ENCODE data around the gene MPZL3.

The MPZL3 gene

GRCh38 chr11:118283037-118283636 is 31.0 kb upstream of the MPZL3 start:
- Histone ChIP-seq H3K9ac (ENCODE audit: low read length) (no peak overlapping the region), H3K27me3 (ENCODE audit: control insufficient read depth, insufficient read depth, low read length) (no peaks in the 10 kb centered on the region), H3K4me3 (ENCODE audit: low read length) (no peak overlapping the region), H3K9me3 (ENCODE audit: control insufficient read depth, low read length) (no peaks in the 10 kb centered on the region), H3K36me3 (ENCODE audit: control insufficient read depth, insufficient read depth, low read length) (no peaks in the 10 kb centered on the region), H3K4me1 (ENCODE audit: control insufficient read depth, insufficient read depth, low read length) (no peaks in the 10 kb centered on the region)

- no peaks in the 10 kb centered on the region for H3K27me3 ChIP-seq (ENCODE audit: control insufficient read depth, insufficient read depth, low read length)
- H3K4me1 ChIP-seq (ENCODE audit: control insufficient read depth, insufficient read depth, low read length), result peaks cover under 1% of the 10 kb centered on the region
- no peak overlapping the region for H3K9ac ChIP-seq (ENCODE audit: low read length)
- H3K36me3 ChIP-seq (ENCODE audit: control insufficient read depth, insufficient read depth, low read length), result no peaks in the 10 kb centered on the region
- no peak overlapping the region for H3K4me3 ChIP-seq (ENCODE audit: low read length)
- H3K9me3 ChIP-seq (ENCODE audit: control insufficient read depth, low read length), result no peaks in the 10 kb centered on the region
Observed at GRCh38 chr11:118282606-118283005, 30.4 kb upstream of the MPZL3 start.

- H3K4me1 ChIP-seq (ENCODE audit: control insufficient read depth, insufficient read depth, low read length), result peaks cover 13% of the 10 kb centered on the region
- no peaks in the 10 kb centered on the region for H3K9me3 ChIP-seq (ENCODE audit: control insufficient read depth, low read length)
- H3K27me3 ChIP-seq (ENCODE audit: control insufficient read depth, insufficient read depth, low read length), result no peaks in the 10 kb centered on the region
- no peak overlapping the region for H3K4me3 ChIP-seq (ENCODE audit: low read length)
- H3K36me3 ChIP-seq (ENCODE audit: control insufficient read depth, insufficient read depth, low read length), result no peaks in the 10 kb centered on the region
- no peak overlapping the region for H3K9ac ChIP-seq (ENCODE audit: low read length)
Observed at GRCh38 chr11:118281284-118281683, 29.1 kb upstream of the MPZL3 start.

GRCh38 chr11:118277312-118277711 is 25.1 kb upstream of the MPZL3 start:
- Histone ChIP-seq H3K9ac (ENCODE audit: low read length) (no peak overlapping the region), H3K36me3 (ENCODE audit: control insufficient read depth, insufficient read depth, low read length) (no peaks in the 10 kb centered on the region), H3K9me3 (ENCODE audit: control insufficient read depth, low read length) (no peaks in the 10 kb centered on the region), H3K4me3 (ENCODE audit: low read length) (no peak overlapping the region), H3K27me3 (ENCODE audit: control insufficient read depth, insufficient read depth, low read length) (no peaks in the 10 kb centered on the region), H3K4me1 (ENCODE audit: control insufficient read depth, insufficient read depth, low read length) (peaks cover 22% of the 10 kb centered on the region)

- Histone ChIP-seq H3K4me1 (ENCODE audit: control insufficient read depth, insufficient read depth, low read length) (peaks cover 31% of the 10 kb centered on the region), H3K9ac (ENCODE audit: low read length) (no peak overlapping the region), H3K4me3 (ENCODE audit: low read length) (no peak overlapping the region), H3K9me3 (ENCODE audit: control insufficient read depth, low read length) (no peaks in the 10 kb centered on the region), H3K36me3 (ENCODE audit: control insufficient read depth, insufficient read depth, low read length) (no peaks in the 10 kb centered on the region), H3K27me3 (ENCODE audit: control insufficient read depth, insufficient read depth, low read length) (no peaks in the 10 kb centered on the region)
Observed at GRCh38 chr11:118276422-118276821, 24.3 kb upstream of the MPZL3 start.

- Histone ChIP-seq H3K9ac (ENCODE audit: low read length) (no peak overlapping the region), H3K27me3 (ENCODE audit: control insufficient read depth, insufficient read depth, low read length) (no peaks in the 10 kb centered on the region), H3K36me3 (ENCODE audit: control insufficient read depth, insufficient read depth, low read length) (no peaks in the 10 kb centered on the region), H3K4me3 (ENCODE audit: low read length) (no peak overlapping the region), H3K4me1 (ENCODE audit: control insufficient read depth, insufficient read depth, low read length) (peaks cover 33% of the 10 kb centered on the region), H3K9me3 (ENCODE audit: control insufficient read depth, low read length) (no peaks in the 10 kb centered on the region)
Observed at GRCh38 chr11:118275176-118275575, 23.0 kb upstream of the MPZL3 start.

- H3K27me3 ChIP-seq (ENCODE audit: control insufficient read depth, insufficient read depth, low read length), result no peaks in the 10 kb centered on the region
Observed at GRCh38 chr11:118274186-118274585, 22.0 kb upstream of the MPZL3 start.

GRCh38 chr11:118272001-118272400 is 19.8 kb upstream of the MPZL3 start:
- Histone ChIP-seq H3K9me3 (ENCODE audit: control insufficient read depth, low read length) (no peaks in the 10 kb centered on the region), H3K4me1 (ENCODE audit: control insufficient read depth, insufficient read depth, low read length) (peaks cover 26% of the 10 kb centered on the region), H3K36me3 (ENCODE audit: control insufficient read depth, insufficient read depth, low read length) (no peaks in the 10 kb centered on the region), H3K27me3 (ENCODE audit: control insufficient read depth, insufficient read depth, low read length) (no peaks in the 10 kb centered on the region), H3K9ac (ENCODE audit: low read length) (no peak overlapping the region), H3K4me3 (ENCODE audit: low read length) (no peak overlapping the region)

More at GRCh38 chr11:118274186-118274585, 22.0 kb upstream of the MPZL3 start:
- Histone ChIP-seq H3K4me3 (ENCODE audit: low read length) (no peak overlapping the region), H3K9ac (ENCODE audit: low read length) (no peak overlapping the region), H3K36me3 (ENCODE audit: control insufficient read depth, insufficient read depth, low read length) (no peaks in the 10 kb centered on the region), H3K4me1 (ENCODE audit: control insufficient read depth, insufficient read depth, low read length) (peaks cover 33% of the 10 kb centered on the region), H3K9me3 (ENCODE audit: control insufficient read depth, low read length) (no peaks in the 10 kb centered on the region)

GRCh38 chr11:118267486-118267885 is 15.3 kb upstream of the MPZL3 start:
- H3K9me3 ChIP-seq (ENCODE audit: control insufficient read depth, low read length), result no peaks in the 10 kb centered on the region

GRCh38 chr11:118265954-118266353 is 13.8 kb upstream of the MPZL3 start:
- H3K9me3 ChIP-seq (ENCODE audit: control insufficient read depth, low read length), result no peaks in the 10 kb centered on the region
- H3K4me1 ChIP-seq (ENCODE audit: control insufficient read depth, insufficient read depth, low read length), result peaks cover 36% of the 10 kb centered on the region
- H3K27me3 ChIP-seq (ENCODE audit: control insufficient read depth, insufficient read depth, low read length), result no peaks in the 10 kb centered on the region
- H3K36me3 ChIP-seq (ENCODE audit: control insufficient read depth, insufficient read depth, low read length), result no peaks in the 10 kb centered on the region
- H3K4me3 ChIP-seq (ENCODE audit: low read length), result no peak overlapping the region
- H3K9ac ChIP-seq (ENCODE audit: low read length), result peak overlapping the region; percentile 67

More at GRCh38 chr11:118267486-118267885, 15.3 kb upstream of the MPZL3 start:
- Histone ChIP-seq H3K27me3 (ENCODE audit: control insufficient read depth, insufficient read depth, low read length) (no peaks in the 10 kb centered on the region), H3K4me1 (ENCODE audit: control insufficient read depth, insufficient read depth, low read length) (peaks cover 38% of the 10 kb centered on the region), H3K36me3 (ENCODE audit: control insufficient read depth, insufficient read depth, low read length) (no peaks in the 10 kb centered on the region), H3K4me3 (ENCODE audit: low read length) (no peak overlapping the region), H3K9ac (ENCODE audit: low read length) (no peak overlapping the region)

GRCh38 chr11:118264569-118265465 is 12.7 kb upstream of the MPZL3 start:
- H3K36me3 ChIP-seq (ENCODE audit: control insufficient read depth, insufficient read depth, low read length), result no peaks in the 10 kb centered on the region
- H3K4me1 ChIP-seq (ENCODE audit: control insufficient read depth, insufficient read depth, low read length), result peaks cover 36% of the 10 kb centered on the region
- H3K9ac ChIP-seq (ENCODE audit: low read length), result peak overlapping the region; percentile 67
- H3K27me3 ChIP-seq (ENCODE audit: control insufficient read depth, insufficient read depth, low read length), result no peaks in the 10 kb centered on the region
- H3K4me3 ChIP-seq (ENCODE audit: low read length), result peak overlapping the region; percentile 66
- H3K9me3 ChIP-seq (ENCODE audit: control insufficient read depth, low read length), result no peaks in the 10 kb centered on the region
